H1 (cell line): ENCODE data around the gene RALGAPA2. TPM values are rescaled to one million over a fixed set of nuclear protein-coding genes. Genes with fewer than 3 reads are reported as not detected.

Experiments
- BACH1 ChIP-seq: IDR thresholded peaks from 2 replicates; pipeline ENCODE4 v1.6.1; 2012; ENCODE audit warnings: low read length, improper control_type of control experiment
- POU5F1 ChIP-seq: IDR thresholded peaks from 2 replicates; pipeline ENCODE4 v1.6.1; 2011; ENCODE audit warnings: low read depth, mild to moderate bottlenecking, low read length, moderate library complexity
- SIRT6 ChIP-seq: IDR thresholded peaks from one replicate; pipeline ENCODE4 v1.7.1; 2012; ENCODE audit warnings: low read length, inconsistent platforms
- SIX5 ChIP-seq: IDR thresholded peaks from 2 replicates; pipeline ENCODE4 v1.6.1; 2011; ENCODE audit warnings: mild to moderate bottlenecking, low read depth, low read length
- SUZ12 ChIP-seq: fragments of 200-600 bp; sonication (generic); IDR thresholded peaks from 2 replicates; pipeline ENCODE4 v1.6.1; 2012; ENCODE audit warnings: mild to moderate bottlenecking, inconsistent platforms, low read length, moderate library complexity, mixed read lengths
- polyA plus RNA-seq, 7 experiments: library from polyadenylated mRNA; depleted of rRNA in 3 of 7; stranded (reverse) in 5 of 7; unstranded in 2 of 7; fragments of >200 nt in 5 of 7; fragments of 200-250 nt in 2 of 7; gene quantifications; 1 replicate in 5 of 7; 2 replicates in 1 of 7; 4 replicates in 1 of 7; pipeline versions ENCODE4 v1.2.1 to v1.2.3, GENCODE V29; 2011 to 2013; ENCODE audit warnings: missing spikeins in 2 of 7, mixed read lengths in 2 of 7
- total RNA-seq: library from RNA; stranded (reverse); fragmentation: NEBNext Ultra II Directional; extraction: Animal tissue kit (Norgen Biotek cat#: 25700); gene quantifications from 2 replicates; pipeline ENCODE4 v1.2.1, GENCODE V29; 2021
- TF ChIP-seq, protein P1 (sequence below): IDR thresholded peaks from 2 replicates; pipeline ENCODE4 v1.6.1; 2012; ENCODE audit warnings: low read length, inconsistent platforms

The RALGAPA2 gene
- total and polyA plus RNA-seq, 2 of the 8 experiments (the other 6 are each of a cell fraction or from before 2014, with no cell fraction given): 5.1 to 25.5 TPM

DNA sequence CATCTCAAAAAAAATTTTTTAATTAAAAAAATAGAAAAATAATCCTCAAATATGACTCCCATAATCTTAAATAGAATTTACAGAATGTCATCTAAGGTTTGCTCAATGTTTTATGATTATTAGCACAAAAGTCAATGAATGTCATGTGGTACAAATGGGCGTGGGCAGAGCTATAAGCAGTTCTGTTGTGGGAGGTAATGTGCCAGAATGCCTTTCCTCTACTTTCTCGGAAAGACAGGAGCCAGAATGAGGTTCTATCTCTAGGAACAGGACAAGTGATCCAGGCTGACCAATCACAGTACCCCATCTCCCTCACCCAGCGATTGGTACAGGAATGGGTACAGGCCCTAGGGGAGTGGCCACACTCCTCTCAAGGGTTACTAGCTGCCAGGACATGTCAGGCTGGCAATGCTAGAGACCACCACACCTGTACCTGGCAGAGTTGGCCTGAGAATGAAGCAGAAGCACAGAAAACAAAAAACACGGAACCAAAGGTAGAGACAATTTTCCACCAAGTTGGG is 15.1 kb downstream of the RALGAPA2 start (continued):
- TF ChIP-seq, protein P1, sequence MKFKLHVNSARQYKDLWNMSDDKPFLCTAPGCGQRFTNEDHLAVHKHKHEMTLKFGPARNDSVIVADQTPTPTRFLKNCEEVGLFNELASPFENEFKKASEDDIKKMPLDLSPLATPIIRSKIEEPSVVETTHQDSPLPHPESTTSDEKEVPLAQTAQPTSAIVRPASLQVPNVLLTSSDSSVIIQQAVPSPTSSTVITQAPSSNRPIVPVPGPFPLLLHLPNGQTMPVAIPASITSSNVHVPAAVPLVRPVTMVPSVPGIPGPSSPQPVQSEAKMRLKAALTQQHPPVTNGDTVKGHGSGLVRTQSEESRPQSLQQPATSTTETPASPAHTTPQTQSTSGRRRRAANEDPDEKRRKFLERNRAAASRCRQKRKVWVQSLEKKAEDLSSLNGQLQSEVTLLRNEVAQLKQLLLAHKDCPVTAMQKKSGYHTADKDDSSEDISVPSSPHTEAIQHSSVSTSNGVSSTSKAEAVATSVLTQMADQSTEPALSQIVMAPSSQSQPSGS: no peak
- TF ChIP-seq POU5F1: no peak
- TF ChIP-seq BACH1: no peak
- no peak for TF ChIP-seq SUZ12
- no peak for TF ChIP-seq SIRT6
- TF ChIP-seq SIX5: no peak
- TF ChIP-seq, all 59 proteins: peak for 0
